Spleen (tissue), 7 donors: ENCODE data around the gene SPEN.
A peak's percentile ranks its signal among the peaks of the same experiment; 100 is the strongest.

Experiments
- CTCF ChIP-seq, 11 experiments: fragments of 200-600 bp in 7 of 11; fragments of 450-650 bp in 4 of 11; sonication (generic) in 4 of 11; IDR thresholded peaks in 8 of 11; conservative IDR thresholded peaks in 3 of 11; 1 replicate in 7 of 11; 2 replicates in 4 of 11; pipeline versions ENCODE4 v1.4.0 to v1.8.0; 2016 to 2021; ENCODE audit warnings: antibody characterized with exemption in 11 of 11, inconsistent platforms in 4 of 11, mild to moderate bottlenecking in 1 of 11
- POLR2A ChIP-seq, 3 donors: fragments of 450-650 bp; IDR thresholded peaks; one replicate each; pipeline ENCODE4 v1.5.1; 2017; ENCODE audit warnings: antibody characterized with exemption in 3 of 3, mild to moderate bottlenecking in 1 of 3
- POLR2AphosphoS5 ChIP-seq, 3 donors: sonication (generic); formaldehyde crosslinking; IDR thresholded peaks; one replicate each; pipeline ENCODE4 v1.5.1; 2017; ENCODE audit warnings: antibody characterized with exemption in 3 of 3
- donor health status: DM: no; HTN: no; CAD: no; lungs with moderate emphysema.
- donor health status: DM: no; HTN: no; CAD: no.
- donor health status: DM: no; HTN: no; CAD: no.

- TF ChIP-seq CTCF (IDR thresholded peaks at IDR 0.05 in 8 of 11, conservative IDR thresholded peaks at IDR 0.05 in 3 of 11) (no peak), POLR2AphosphoS5 (IDR thresholded peaks at IDR 0.05) (peak in 2 of 3 donors; percentile 5 to 35), POLR2A (IDR thresholded peaks at IDR 0.05) (no peak)
Measured at GRCh38 chr1:15953294-15953771, 105.8 kb downstream of the SPEN start.
